Activated T-cell treated with anti-CD3 and anti-CD28 coated beads, Interleukin-2, amount 50 U/mL, for 72 hours (primary cell): ENCODE measurements around the gene PRRG4. TPM values are rescaled to one million over a fixed set of nuclear protein-coding genes. Genes with fewer than 3 reads are reported as not detected.
A peak's percentile ranks its signal among the peaks of the same experiment; 100 is the strongest.

ENCODE experiments used
- ATAC-seq, 2 donors: fragments of 150-1000 bp; cut with Tn5 transposase; replicated peaks in 1 of 2; 2 replicates each; pipeline ENCODE4 v1.10.0; 2021; ENCODE audit warnings: moderate library complexity in 2 of 2, mild to moderate bottlenecking in 1 of 2
- DNase-seq, 2 donors: peaks; one replicate each; pipeline ENCODE4 v3.0.0; 2021 to 2022; ENCODE audit warnings: mixed read lengths in 1 of 2
- H3K27ac Mint-ChIP-seq: one replicate; pipeline ENCODE4 v1.8.0; 2022; ENCODE audit warnings: mild to moderate bottlenecking, moderate library complexity, mixed read lengths
- H3K27me3 Mint-ChIP-seq: one replicate; pipeline ENCODE4 v1.8.0; 2022; ENCODE audit warnings: low read depth, mixed read lengths
- H3K36me3 Mint-ChIP-seq, 2 donors: one replicate each; pipeline ENCODE4 v1.8.0; 2022; ENCODE audit warnings: mixed read lengths in 2 of 2, mild to moderate bottlenecking in 1 of 2; ENCODE audit not compliant: insufficient read depth in 2 of 2
- H3K4me1 Mint-ChIP-seq: one replicate; pipeline ENCODE4 v1.8.0; 2022; ENCODE audit warnings: low read depth, mixed read lengths
- H3K4me3 Mint-ChIP-seq, 2 donors: one replicate each; pipeline ENCODE4 v1.8.0; 2022; ENCODE audit warnings: mild to moderate bottlenecking in 2 of 2, mixed read lengths in 2 of 2, moderate library complexity in 2 of 2
- H3K9me3 Mint-ChIP-seq, 2 donors: one replicate each; pipeline ENCODE4 v1.8.0; 2022; ENCODE audit warnings: mixed read lengths in 2 of 2
- total RNA-seq, 2 donors: library from RNA; stranded (reverse); gene quantifications; one replicate each; pipeline ENCODE4 v1.2.3, GENCODE V29; 2022

Gene PRRG4
- total RNA-seq, 2 donors from 2014 or later = 0.29 to 0.37 TPM

- ATAC-seq (peak; percentile 72 to 80), DNase-seq (peak; percentile 72 to 73)
- peaks cover 1 to 2% of the 10 kb centered on the region in 2 donors for H3K36me3 Mint-ChIP-seq
- H3K4me1 Mint-ChIP-seq = peaks cover 27% of the 10 kb centered on the region
- H3K27me3 Mint-ChIP-seq = no peaks in the 10 kb centered on the region
- H3K4me3 Mint-ChIP-seq = peak within 1 kb of the TSS; percentile 96 to 99
- H3K27ac Mint-ChIP-seq = peak within 1 kb of the TSS; percentile 92
- no peaks in the 10 kb centered on the region for H3K9me3 Mint-ChIP-seq
These were observed 62.8 kb downstream of the PRRG4 start, which contains the start of gene QSER1 for GRCh38 chr11:32892355-32893092. QSER1 (plus strand) TSS chr11:32892811; CDS start chr11:32893126, 315 bp downstream.

GRCh38 chr11:32893093-32893342 lies 63.3 kb downstream of the PRRG4 start:
- ATAC-seq = no peak
- peaks cover 1 to 2% of the 10 kb centered on the region in 2 donors for H3K36me3 Mint-ChIP-seq
- H3K27ac Mint-ChIP-seq = no peak overlapping the region
- H3K4me3 Mint-ChIP-seq = peak overlapping the region; percentile 87 to 99
- H3K4me1 Mint-ChIP-seq = peaks cover 27% of the 10 kb centered on the region
- H3K9me3 Mint-ChIP-seq = no peaks in the 10 kb centered on the region
- no peak for DNase-seq
- no peaks in the 10 kb centered on the region for H3K27me3 Mint-ChIP-seq

GRCh38 chr11:32893343-32894148 lies 63.8 kb downstream of the PRRG4 start:
- Mint-ChIP-seq H3K9me3 (no peaks in the 10 kb centered on the region), H3K4me1 (peaks cover 27% of the 10 kb centered on the region), H3K27me3 (no peaks in the 10 kb centered on the region), H3K27ac (peak overlapping the region; percentile 79), H3K4me3 (peak overlapping the region; percentile 87 to 99), H3K36me3 (peaks cover 1 to 2% of the 10 kb centered on the region in 2 donors)
- DNase-seq = peak; percentile 66 to 74
- ATAC-seq = peak; percentile 61 to 67

GRCh38 chr11:32894149-32894827 lies 64.6 kb downstream of the PRRG4 start:
- DNase-seq = peak; percentile 10 to 12
- Mint-ChIP-seq H3K9me3 (no peaks in the 10 kb centered on the region), H3K27ac (peak overlapping the region; percentile 79)

GRCh38 chr11:32894921-32895320 lies 65.2 kb downstream of the PRRG4 start:
- no peaks in the 10 kb centered on the region for H3K27me3 Mint-ChIP-seq
- no peak overlapping the region for H3K27ac Mint-ChIP-seq
- peak overlapping the region in 1 of 2 donors; percentile 37 for H3K4me3 Mint-ChIP-seq
- no peak for DNase-seq
- peaks cover 40% of the 10 kb centered on the region for H3K4me1 Mint-ChIP-seq
- H3K36me3 Mint-ChIP-seq = peaks cover 1 to 2% of the 10 kb centered on the region in 2 donors
- no peak for ATAC-seq
- H3K9me3 Mint-ChIP-seq = no peaks in the 10 kb centered on the region

More at GRCh38 chr11:32894149-32894827, 64.6 kb downstream of the PRRG4 start:
- Mint-ChIP-seq H3K4me3 (peak overlapping the region; percentile 87 to 99), H3K4me1 (peaks cover 34% of the 10 kb centered on the region), H3K27me3 (no peaks in the 10 kb centered on the region), H3K36me3 (peaks cover 1 to 2% of the 10 kb centered on the region in 2 donors)
- peak in 1 of 2 donors; percentile 20 for ATAC-seq

- peaks cover 42% of the 10 kb centered on the region for H3K4me1 Mint-ChIP-seq
- H3K4me3 Mint-ChIP-seq = peak overlapping the region; percentile 37 to 73
- DNase-seq (no peak), ATAC-seq (no peak)
- peak overlapping the region; percentile 33 for H3K27ac Mint-ChIP-seq
- H3K27me3 Mint-ChIP-seq = no peaks in the 10 kb centered on the region
- peaks cover 1 to 2% of the 10 kb centered on the region in 2 donors for H3K36me3 Mint-ChIP-seq
- H3K9me3 Mint-ChIP-seq = no peaks in the 10 kb centered on the region
These were observed 65.7 kb downstream of the PRRG4 start for GRCh38 chr11:32895471-32895870.

- H3K36me3 Mint-ChIP-seq = peaks cover 0 to 2% of the 10 kb centered on the region in 2 donors
- no peaks in the 10 kb centered on the region for H3K9me3 Mint-ChIP-seq
- H3K4me1 Mint-ChIP-seq = peaks cover 32% of the 10 kb centered on the region
- H3K27me3 Mint-ChIP-seq = no peaks in the 10 kb centered on the region
- no peak overlapping the region for H3K27ac Mint-ChIP-seq
- ATAC-seq = no peak
- no peak for DNase-seq
- H3K4me3 Mint-ChIP-seq = no peak overlapping the region
These were observed 67.4 kb downstream of the PRRG4 start for GRCh38 chr11:32897103-32897502.

- Mint-ChIP-seq H3K4me3 (no peak overlapping the region), H3K36me3 (no peaks in the 10 kb centered on the region), H3K9me3 (no peaks in the 10 kb centered on the region), H3K27me3 (no peaks in the 10 kb centered on the region), H3K4me1 (peaks cover 28% of the 10 kb centered on the region), H3K27ac (no peak overlapping the region)
- ATAC-seq (no peak), DNase-seq (no peak)
These were observed 69.7 kb downstream of the PRRG4 start for GRCh38 chr11:32899438-32899837.

GRCh38 chr11:32902089-32902665 lies 72.5 kb downstream of the PRRG4 start:
- H3K9me3 Mint-ChIP-seq = no peaks in the 10 kb centered on the region
- H3K27ac Mint-ChIP-seq = no peak overlapping the region
- no peaks in the 10 kb centered on the region for H3K36me3 Mint-ChIP-seq
- H3K4me1 Mint-ChIP-seq = peaks cover 15% of the 10 kb centered on the region
- DNase-seq (no peak), ATAC-seq (no peak)
- no peak overlapping the region for H3K4me3 Mint-ChIP-seq
- no peaks in the 10 kb centered on the region for H3K27me3 Mint-ChIP-seq

GRCh38 chr11:32905028-32905667 lies 75.4 kb downstream of the PRRG4 start:
- Mint-ChIP-seq H3K36me3 (peaks cover 2% of the 10 kb centered on the region in 2 donors), H3K9me3 (no peaks in the 10 kb centered on the region), H3K4me3 (no peak overlapping the region), H3K27ac (no peak overlapping the region), H3K4me1 (peaks cover 5% of the 10 kb centered on the region), H3K27me3 (no peaks in the 10 kb centered on the region)
- ATAC-seq (no peak), DNase-seq (no peak)
